Peyer's patch (tissue), 4 donors: Measurements from ENCODE around the gene LDLRAD3.

Experiments used
- POLR2A ChIP-seq, 2 donors: fragments of 450-650 bp; IDR thresholded peaks; one replicate each; pipeline ENCODE4 v1.5.1; 2017; ENCODE audit warnings: antibody characterized with exemption in 2 of 2, mild to moderate bottlenecking in 2 of 2, moderate library complexity in 2 of 2
- TF ChIP-seq, protein P1 (sequence below), 6 experiments: fragments of 450-650 bp in 4 of 6; fragments of 200-600 bp in 2 of 6; sonication (generic) in 1 of 6; IDR thresholded peaks; one replicate each; pipeline ENCODE4 v1.5.1; 2017 to 2019; ENCODE audit warnings: antibody characterized with exemption in 6 of 6, mild to moderate bottlenecking in 3 of 6, moderate library complexity in 1 of 6

GRCh38 chr11:36070213-36070953, 126.5 kb downstream of the LDLRAD3 start:
- TF ChIP-seq, protein P1, sequence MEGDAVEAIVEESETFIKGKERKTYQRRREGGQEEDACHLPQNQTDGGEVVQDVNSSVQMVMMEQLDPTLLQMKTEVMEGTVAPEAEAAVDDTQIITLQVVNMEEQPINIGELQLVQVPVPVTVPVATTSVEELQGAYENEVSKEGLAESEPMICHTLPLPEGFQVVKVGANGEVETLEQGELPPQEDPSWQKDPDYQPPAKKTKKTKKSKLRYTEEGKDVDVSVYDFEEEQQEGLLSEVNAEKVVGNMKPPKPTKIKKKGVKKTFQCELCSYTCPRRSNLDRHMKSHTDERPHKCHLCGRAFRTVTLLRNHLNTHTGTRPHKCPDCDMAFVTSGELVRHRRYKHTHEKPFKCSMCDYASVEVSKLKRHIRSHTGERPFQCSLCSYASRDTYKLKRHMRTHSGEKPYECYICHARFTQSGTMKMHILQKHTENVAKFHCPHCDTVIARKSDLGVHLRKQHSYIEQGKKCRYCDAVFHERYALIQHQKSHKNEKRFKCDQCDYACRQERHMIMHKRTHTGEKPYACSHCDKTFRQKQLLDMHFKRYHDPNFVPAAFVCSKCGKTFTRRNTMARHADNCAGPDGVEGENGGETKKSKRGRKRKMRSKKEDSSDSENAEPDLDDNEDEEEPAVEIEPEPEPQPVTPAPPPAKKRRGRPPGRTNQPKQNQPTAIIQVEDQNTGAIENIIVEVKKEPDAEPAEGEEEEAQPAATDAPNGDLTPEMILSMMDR (IDR thresholded peaks at IDR 0.05) = no peak
- no peak for TF ChIP-seq POLR2A (IDR thresholded peaks at IDR 0.05)
